IMR-90 (cell line): ENCODE results near the gene KDM3A. TPM values are rescaled to one million over a fixed set of nuclear protein-coding genes. Genes with fewer than 3 reads are reported as not detected.

ENCODE experiments used
- ATAC-seq: fragments of 200-7000 bp; cut with Tn5 transposase; 2 replicates; pipeline ENCODE4 v1.9.1; 2020; ENCODE audit warnings: low read depth, mild to moderate bottlenecking, moderate library complexity
- BruUV-seq: library from RNA; stranded (reverse); fragments of 400-500 nt; replicated peaks from 2 replicates; lab custom pipeline; 2021; lab: Mats Ljungman, UMichigan
- CTCF ChIA-PET: fragments of 300-600 bp; formaldehyde crosslinking; extraction: SDS; loops from one replicate; lab custom pipeline; 2021; ENCODE audit warnings: antibody characterized with exemption; lab: Yijun Ruan, JAX
- POLR2A ChIA-PET: fragments of 300-600 bp; sonication (Branson Sonifier 250); formaldehyde crosslinking; loops from one replicate; lab custom pipeline; 2022; ENCODE audit warnings: antibody characterized with exemption; ENCODE audit not compliant: unreplicated experiment; lab: Charles Lee
- DNase-seq: peaks from one replicate; pipeline ENCODE4 v3.0.0; 2013
- H2AFZ ChIP-seq: replicated peaks from 2 replicates; pipeline ENCODE3; 2013; ENCODE audit warnings: low read length, mild to moderate bottlenecking; ENCODE audit not compliant: poor library complexity
- H2AK5ac ChIP-seq: 2 replicates; pipeline ENCODE4 v1.6.1; 2013; ENCODE audit warnings: low read depth, low read length, inconsistent platforms
- H2AK9ac ChIP-seq: replicated peaks from 2 replicates; pipeline ENCODE3; 2013; ENCODE audit warnings: mild to moderate bottlenecking, low read depth, low read length, moderate library complexity; ENCODE audit not compliant: poor library complexity
- H2BK120ac ChIP-seq: 2 replicates; pipeline ENCODE4 v1.6.1; 2013; ENCODE audit warnings: low read depth, low read length, inconsistent platforms
- H2BK15ac ChIP-seq: 3 replicates; pipeline ENCODE4 v1.6.1; 2013; ENCODE audit warnings: low read depth, low read length, inconsistent platforms
- H2BK20ac ChIP-seq: 2 replicates; pipeline ENCODE4 v1.6.1; 2013; ENCODE audit warnings: low read depth, mild to moderate bottlenecking, inconsistent platforms, low read length, moderate library complexity
- H2BK5ac ChIP-seq: 2 replicates; pipeline ENCODE4 v1.6.1; 2013; ENCODE audit warnings: mild to moderate bottlenecking, low read depth, low read length, inconsistent platforms; ENCODE audit not compliant: poor library complexity, severe bottlenecking
- H3K14ac ChIP-seq: replicated peaks from 2 replicates; pipeline ENCODE4 v1.6.1; 2013; ENCODE audit warnings: low read depth, low read length, inconsistent platforms
- H3K18ac ChIP-seq: 2 replicates; pipeline ENCODE4 v1.6.1; 2013; ENCODE audit warnings: low read depth, low read length, control low read depth
- H3K23ac ChIP-seq: 2 replicates; pipeline ENCODE4 v1.6.1; 2013; ENCODE audit warnings: low read depth, low read length, inconsistent platforms
- H3K27ac ChIP-seq: 2 replicates; pipeline ENCODE4 v1.5.1; 2013; ENCODE audit warnings: mild to moderate bottlenecking, control low read depth, low read length; ENCODE audit not compliant: insufficient read depth
- H3K27me3 ChIP-seq: 2 replicates; pipeline ENCODE4 v1.6.1; 2013; ENCODE audit warnings: low read length; ENCODE audit not compliant: control insufficient read depth, insufficient read depth
- H3K36me3 ChIP-seq: 2 replicates; pipeline ENCODE4 v1.6.1; 2013; ENCODE audit warnings: low read length, mixed read lengths; ENCODE audit not compliant: control insufficient read depth, insufficient read depth
- H3K4ac ChIP-seq: 2 replicates; pipeline ENCODE4 v1.6.1; 2013; ENCODE audit warnings: low read depth, low read length, inconsistent platforms
- H3K4me1 ChIP-seq: 2 replicates; pipeline ENCODE4 v1.6.1; 2013; ENCODE audit warnings: low read length, mixed read lengths; ENCODE audit not compliant: control insufficient read depth, insufficient read depth
- H3K4me2 ChIP-seq: 2 replicates; pipeline ENCODE4 v1.6.1; 2013; ENCODE audit warnings: low read depth, mild to moderate bottlenecking, control low read depth, low read length, moderate library complexity
- H3K4me3 ChIP-seq: 2 replicates; pipeline ENCODE4 v1.5.1; 2013; ENCODE audit warnings: low read depth, mild to moderate bottlenecking, control low read depth, low read length, moderate library complexity; ENCODE audit not compliant: insufficient read depth
- H3K56ac ChIP-seq: 2 replicates; pipeline ENCODE4 v1.6.1; 2013; ENCODE audit warnings: low read length, inconsistent platforms; ENCODE audit not compliant: insufficient read depth; ENCODE audit errors: extremely low read depth
- H3K79me1 ChIP-seq, 2 experiments: 2 replicates each; pipeline ENCODE4 v1.6.1; 2013; ENCODE audit warnings: low read length in 2 of 2, inconsistent platforms in 1 of 2, low read depth in 1 of 2
- H3K9ac ChIP-seq: 2 replicates; pipeline ENCODE4 v1.6.1; 2013; ENCODE audit warnings: low read depth, low read length, control low read depth
- H3K9me1 ChIP-seq: 2 replicates; pipeline ENCODE4 v1.6.1; 2013; ENCODE audit warnings: low read length, inconsistent platforms; ENCODE audit not compliant: insufficient read depth
- H3K9me3 ChIP-seq: 2 replicates; pipeline ENCODE4 v1.6.1; 2013; ENCODE audit warnings: low read length; ENCODE audit not compliant: control insufficient read depth, insufficient read depth
- H4K20me1 ChIP-seq: 2 replicates; pipeline ENCODE4 v1.6.1; 2013; ENCODE audit warnings: low read length, inconsistent platforms; ENCODE audit not compliant: insufficient read depth
- H4K5ac ChIP-seq: 2 replicates; pipeline ENCODE4 v1.6.1; 2013; ENCODE audit warnings: mild to moderate bottlenecking, low read depth, low read length, control low read depth
- H4K8ac ChIP-seq, 2 experiments: 2 replicates each; pipeline ENCODE4 v1.6.1; 2013; ENCODE audit warnings: low read depth in 2 of 2, low read length in 2 of 2, control low read depth in 1 of 2, inconsistent platforms in 1 of 2
- H4K91ac ChIP-seq: 2 replicates; pipeline ENCODE4 v1.6.1; 2013; ENCODE audit warnings: low read depth, low read length, inconsistent platforms; ENCODE audit not compliant: insufficient read depth
- BHLHE40 ChIP-seq: fragments of 150-350 bp; IDR thresholded peaks from 2 replicates; pipeline ENCODE4 v1.6.1; 2016; ENCODE audit warnings: mild to moderate bottlenecking, low read depth, low read length
- CEBPB ChIP-seq: IDR thresholded peaks from 2 replicates; pipeline ENCODE4 v1.6.1; 2012; ENCODE audit warnings: low read depth, low read length, improper control_type of control experiment
- CHD1 ChIP-seq: IDR thresholded peaks from 2 replicates; pipeline ENCODE4 v1.6.1; 2012; ENCODE audit warnings: low read depth, low read length, improper control_type of control experiment
- FOS ChIP-seq: fragments of 150-350 bp; IDR thresholded peaks from 2 replicates; pipeline ENCODE4 v1.6.1; 2016; ENCODE audit warnings: low read depth, low read length
- MAFK ChIP-seq: IDR thresholded peaks from 2 replicates; pipeline ENCODE4 v1.6.1; 2012; ENCODE audit warnings: low read depth, low read length, improper control_type of control experiment
- MXI1 ChIP-seq: IDR thresholded peaks from 2 replicates; pipeline ENCODE4 v1.6.1; 2012; ENCODE audit warnings: low read depth, mild to moderate bottlenecking, low read length, moderate library complexity, borderline replicate concordance
- POLR2A ChIP-seq: IDR thresholded peaks from 2 replicates; pipeline ENCODE4 v1.6.1; 2012; ENCODE audit warnings: mild to moderate bottlenecking, low read depth, low read length
- RAD21 ChIP-seq: IDR thresholded peaks from 2 replicates; pipeline ENCODE4 v1.6.1; 2012; ENCODE audit warnings: low read length, improper control_type of control experiment
- RCOR1 ChIP-seq: IDR thresholded peaks from 2 replicates; pipeline ENCODE4 v1.6.1; 2012; ENCODE audit warnings: mild to moderate bottlenecking, low read length, improper control_type of control experiment; ENCODE audit not compliant: insufficient replicate concordance
- WGBS, 2 experiments: methylation state at CpG; one replicate each; pipeline versions ENCODE4 v1.1.5 to v1.1.7; 2013; ENCODE audit warnings: missing lambda C conversion rate in 2 of 2; ENCODE audit not compliant: insufficient read length in 1 of 2; ENCODE audit errors: extremely low coverage in 2 of 2; 5-methylcytosine and 5-hydroxymethylcytosine counted together
- dilution Hi-C: fragments of 300-500 bp; cut with HindIII; formaldehyde crosslinking; loops from one replicate; pipeline ENCODE4 v1.14.3; 2018; ENCODE audit warnings: low sequenced_read_pairs; ENCODE audit not compliant: unreplicated experiment
- in situ Hi-C: fragments of 300-500 bp; cut with MboI; formaldehyde crosslinking; loops from 3 replicates; pipeline ENCODE4 v1.14.3; 2019; ENCODE audit warnings: low sequenced_read_pairs, inconsistent platforms, mixed read lengths
- intact Hi-C: fragments of 100-400 bp; cut with micrococcal nuclease; formaldehyde crosslinking; loops from 2 replicates; pipeline ENCODE4 v1.10.0; 2022
- polyA plus RNA-seq, 3 experiments: library from polyadenylated mRNA; depleted of rRNA; stranded (reverse); fragments of >200 nt; gene quantifications; 2 replicates each; pipeline ENCODE4 v1.2.3, GENCODE V29; 2012; ENCODE audit warnings: low replicate concordance in 1 of 3
- total RNA-seq: library from RNA; depleted of rRNA; stranded (reverse); fragments of >200 nt; gene quantifications from 2 replicates; pipeline ENCODE4 v1.2.3, GENCODE V29; 2012

The KDM3A gene
- total and polyA plus RNA-seq, 2 of the 4 experiments (the other 2 are of a cell fraction): 24.8 to 33.3 TPM

DNA sequence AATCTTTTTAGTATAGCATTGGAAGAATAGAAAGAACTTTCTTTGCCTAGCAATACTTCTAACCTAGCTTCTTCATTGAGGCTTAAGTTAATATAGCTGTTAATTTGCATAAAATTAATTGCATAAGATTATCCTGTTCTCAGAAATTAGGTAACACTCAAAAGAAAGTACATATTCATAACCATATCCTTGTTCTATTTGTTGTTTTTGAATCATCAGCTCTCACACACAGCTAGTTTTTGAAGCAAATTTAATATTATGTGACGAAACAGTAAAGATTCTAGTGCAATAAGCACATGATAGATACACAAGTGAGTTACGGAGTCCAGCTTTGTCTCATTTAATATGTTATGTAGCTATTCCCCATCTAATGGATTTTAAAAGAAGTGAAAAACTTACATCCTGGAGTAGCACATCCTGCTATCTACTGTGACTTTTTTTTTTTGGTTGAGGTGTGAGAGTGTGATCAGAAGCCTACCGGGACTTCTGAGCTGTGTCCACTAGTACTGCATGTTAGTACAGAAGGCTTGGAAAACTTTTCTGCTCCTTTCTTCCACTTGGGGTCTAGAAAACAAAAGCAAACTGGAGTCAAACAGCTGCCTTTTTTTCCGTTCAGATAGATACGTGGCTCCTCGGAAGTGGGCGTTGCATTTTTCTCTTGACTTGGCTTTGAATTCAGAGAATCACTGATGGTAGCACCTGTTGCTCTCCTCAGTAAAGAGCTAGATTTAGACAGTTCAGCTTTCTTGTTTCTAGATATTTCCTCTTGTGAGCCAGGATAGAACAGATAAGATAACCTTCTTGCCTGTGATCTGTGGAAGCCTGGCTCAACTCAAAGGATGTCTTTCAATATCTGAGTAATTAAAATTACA lies 27.2 kb downstream of the KDM3A start:
- no peak overlapping the region for H2AK5ac ChIP-seq
- H2AK9ac ChIP-seq: no peak overlapping the region
- H4K5ac ChIP-seq: no peak overlapping the region
- TF ChIP-seq MXI1 (no peak), BHLHE40 (no peak), MAFK (no peak), FOS (no peak), RAD21 (no peak), CHD1 (no peak), CEBPB (no peak), RCOR1 (no peak), POLR2A (no peak)
- H3K4me2 ChIP-seq: no peak overlapping the region
- H4K91ac ChIP-seq: no peak overlapping the region
- POLR2A ChIA-PET: no interaction called here
- peaks cover 4% of the 10 kb centered on the region; the same call in 1 of the 2 replicates for H3K9me1 ChIP-seq
- in situ Hi-C loops (no loop called here), intact Hi-C loops (loop anchor here (10.0 kb wide), 1 partner anchor 324 kb away; no protein-coding TSS in a partner anchor), dilution Hi-C loops (no loop called here)
- no peak overlapping the region for H2BK120ac ChIP-seq
- H3K9me3 ChIP-seq: no peaks in the 10 kb centered on the region
- no peak overlapping the region for H2BK5ac ChIP-seq
- no peak overlapping the region for H3K4ac ChIP-seq
- peaks cover 16 to 25% of the 10 kb centered on the region in 2 experiments for H3K79me1 ChIP-seq
- H2AFZ ChIP-seq: no peak overlapping the region
- H3K27ac ChIP-seq: no peak overlapping the region
- CTCF ChIA-PET: interaction anchor here (0.6 kb wide), 1 partner anchor 167 kb away, joined by 6 read pairs; no protein-coding TSS in a partner anchor
- peaks cover 2% of the 10 kb centered on the region; the same call in 1 of the 2 replicates for H4K20me1 ChIP-seq
- no peak overlapping the region for H3K18ac ChIP-seq
- no peaks in the 10 kb centered on the region for H3K27me3 ChIP-seq
- ATAC-seq (no peak), DNase-seq (no peak)
- BruUV-seq: no TSS peak
- H3K23ac ChIP-seq: no peak overlapping the region
- no peak overlapping the region for H3K4me3 ChIP-seq
- H3K14ac ChIP-seq: no peak overlapping the region
- H4K8ac ChIP-seq: no peak overlapping the region
- 83% methylated on average over 1 of the region's 7 CpGs; no CpG with 5 or more reads in 1 of the 2 experiments for WGBS, 2 experiments
- no peaks in the 10 kb centered on the region for H3K4me1 ChIP-seq
- no peak overlapping the region for H2BK20ac ChIP-seq
- H3K36me3 ChIP-seq: peaks cover 44% of the 10 kb centered on the region
- H2BK15ac ChIP-seq: no peak overlapping the region
- H3K9ac ChIP-seq: no peak overlapping the region
- no peak overlapping the region for H3K56ac ChIP-seq
